HUES6 (cell line): Measurements from ENCODE around the gene UGT1A10.
"Not testable (repeated sequence)": the region's sequence is repeated elsewhere in the genome, so short reads cannot be mapped to it uniquely, and the experiment has no call there.

Source experiments
- H3K27ac ChIP-seq: 2 replicates; pipeline ENCODE4 v1.7.0; 2013; ENCODE audit warnings: low read depth, mild to moderate bottlenecking, low read length, inconsistent platforms
- H3K27me3 ChIP-seq: 2 replicates; pipeline ENCODE4 v1.6.1; 2013; ENCODE audit warnings: low read length; ENCODE audit not compliant: control insufficient read depth, insufficient read depth
- H3K36me3 ChIP-seq: 2 replicates; pipeline ENCODE4 v1.6.1; 2013; ENCODE audit warnings: low read length; ENCODE audit not compliant: control insufficient read depth, insufficient read depth
- H3K4me1 ChIP-seq: 2 replicates; pipeline ENCODE4 v1.6.1; 2013; ENCODE audit warnings: low read length; ENCODE audit not compliant: control insufficient read depth, insufficient read depth
- H3K4me3 ChIP-seq: 2 replicates; pipeline ENCODE4 v1.5.1; 2013; ENCODE audit warnings: low read depth, low read length
- H3K9ac ChIP-seq: one replicate; pipeline ENCODE4 v1.6.1; 2013; ENCODE audit warnings: mild to moderate bottlenecking, low read length
- H3K9me3 ChIP-seq: 2 replicates; pipeline ENCODE4 v1.6.1; 2013; ENCODE audit warnings: low read depth, low read length; ENCODE audit not compliant: control insufficient read depth, insufficient read depth

Gene UGT1A10

DNA sequence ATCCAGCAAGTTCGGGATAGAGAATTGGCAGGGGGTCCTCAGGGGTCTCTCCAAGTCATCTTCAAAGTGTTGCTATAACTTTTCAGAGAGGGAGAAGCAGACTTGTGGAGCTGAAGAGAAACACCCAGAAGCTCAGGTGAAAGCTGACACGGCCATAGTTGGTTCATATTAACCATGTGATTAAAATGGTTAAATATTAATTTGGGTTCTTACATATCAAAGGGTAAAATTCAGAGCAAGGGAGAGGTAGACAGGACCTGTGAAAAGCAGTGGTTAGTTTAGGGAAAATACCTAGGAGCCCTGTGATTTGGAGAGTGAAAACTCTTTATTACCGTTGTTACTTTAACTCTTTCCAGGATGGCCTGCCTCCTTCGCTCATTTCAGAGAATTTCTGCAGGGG lies 56.4 kb downstream of the UGT1A10 start, which contains the start of gene UGT1A6:
Gene UGT1A6, plus strand, starts transcription at position 243 of the 400 bp plus-strand sequence. Its CDS starts 115 bp downstream, at position 358.
- H3K4me3 ChIP-seq, result no peak within 1 kb of the TSS
- H3K27me3 ChIP-seq, result no peaks in the 10 kb centered on the region
- H3K9me3 ChIP-seq, result no peaks in the 10 kb centered on the region
- H3K9ac ChIP-seq, result no peak within 1 kb of the TSS
- H3K36me3 ChIP-seq, result no peaks in the 10 kb centered on the region
- no peak within 1 kb of the TSS for H3K27ac ChIP-seq
- peaks cover 12% of the 10 kb centered on the region for H3K4me1 ChIP-seq

DNA sequence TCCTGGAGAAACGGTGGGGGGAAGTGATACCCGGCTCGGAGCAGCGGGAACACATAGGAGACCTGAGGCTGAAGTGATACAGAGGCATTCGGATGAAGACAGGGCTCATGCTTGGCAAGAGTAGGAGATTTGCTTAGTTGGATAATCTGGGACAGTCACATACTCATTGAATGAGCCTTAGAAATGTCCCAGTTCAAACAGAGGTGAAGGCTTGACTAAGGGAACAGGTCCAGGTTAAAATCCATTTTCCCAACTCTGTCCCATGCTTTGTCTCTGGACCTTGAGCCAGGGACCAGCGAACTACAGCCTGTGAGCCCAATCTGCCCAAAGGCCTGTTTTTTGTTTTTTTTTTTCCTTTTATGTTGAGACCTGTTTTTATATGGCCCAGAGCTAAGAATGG lies 57.7 kb downstream of the UGT1A10 start:
- Histone ChIP-seq H3K9me3 (no peaks in the 10 kb centered on the region), H3K36me3 (no peaks in the 10 kb centered on the region), H3K4me1 (peaks cover 12% of the 10 kb centered on the region), H3K4me3 (no peak overlapping the region), H3K27me3 (no peaks in the 10 kb centered on the region), H3K27ac (no peak overlapping the region), H3K9ac (no peak overlapping the region)

DNA sequence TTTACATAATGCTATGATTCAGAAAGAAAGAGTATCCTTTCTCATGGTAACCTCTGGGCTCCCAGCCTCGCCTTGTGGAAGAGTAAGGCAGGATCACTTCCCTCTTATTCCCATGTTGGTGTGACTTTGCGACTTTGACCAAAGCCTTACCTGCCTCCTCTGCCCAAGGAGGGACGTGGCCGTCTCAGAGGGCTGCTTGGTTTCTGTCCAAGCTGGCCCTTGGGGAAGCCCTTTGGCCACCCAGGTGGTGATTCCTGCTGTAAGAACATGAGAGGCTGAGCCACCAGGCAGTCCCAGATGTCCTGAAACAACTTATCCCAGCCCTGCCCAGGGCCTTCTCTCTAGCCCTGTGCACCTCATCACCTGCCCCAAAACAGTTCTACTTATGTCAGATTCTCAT lies 62.5 kb downstream of the UGT1A10 start:
- Histone ChIP-seq H3K4me1 (peaks cover 11% of the 10 kb centered on the region), H3K9me3 (no peaks in the 10 kb centered on the region), H3K4me3 (no peak overlapping the region), H3K36me3 (no peaks in the 10 kb centered on the region), H3K27me3 (no peaks in the 10 kb centered on the region), H3K9ac (no peak overlapping the region), H3K27ac (no peak overlapping the region)

DNA sequence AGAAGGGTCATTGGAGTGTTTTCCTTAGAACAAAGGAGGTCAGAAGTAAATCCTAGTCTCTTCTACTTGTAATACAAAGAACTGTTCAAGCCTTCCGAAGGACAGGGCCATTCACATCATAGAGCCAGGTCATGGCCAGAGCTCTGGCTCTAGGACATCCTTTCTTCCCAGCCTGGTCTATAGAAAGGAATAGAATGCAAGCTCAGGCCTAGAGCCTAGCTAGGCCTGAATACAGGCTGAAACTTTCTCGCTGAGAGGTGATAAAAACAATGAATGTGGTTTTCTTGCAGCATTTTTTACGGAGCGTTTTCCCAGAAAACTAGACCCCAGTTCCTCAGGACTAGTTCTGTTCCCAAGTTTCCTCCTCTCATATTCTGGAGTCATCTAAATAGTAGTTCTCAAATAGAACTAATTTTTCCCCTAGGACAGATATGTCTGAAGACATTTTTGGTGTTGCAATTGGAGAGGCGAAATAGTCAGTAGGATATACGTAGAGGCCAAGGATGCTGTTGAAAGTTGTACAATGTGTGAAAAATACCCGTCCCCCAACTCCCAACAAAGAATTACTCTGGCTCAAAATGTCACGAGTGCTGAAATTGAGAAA lies 63.3 kb downstream of the UGT1A10 start:
- no peak overlapping the region for H3K4me3 ChIP-seq
- no peaks in the 10 kb centered on the region for H3K27me3 ChIP-seq
- peak overlapping the region; percentile 65 for H3K27ac ChIP-seq
- no peaks in the 10 kb centered on the region for H3K36me3 ChIP-seq
- no peak overlapping the region for H3K9ac ChIP-seq
- H3K9me3 ChIP-seq, result no peaks in the 10 kb centered on the region
- H3K4me1 ChIP-seq, result peaks cover 11% of the 10 kb centered on the region

DNA sequence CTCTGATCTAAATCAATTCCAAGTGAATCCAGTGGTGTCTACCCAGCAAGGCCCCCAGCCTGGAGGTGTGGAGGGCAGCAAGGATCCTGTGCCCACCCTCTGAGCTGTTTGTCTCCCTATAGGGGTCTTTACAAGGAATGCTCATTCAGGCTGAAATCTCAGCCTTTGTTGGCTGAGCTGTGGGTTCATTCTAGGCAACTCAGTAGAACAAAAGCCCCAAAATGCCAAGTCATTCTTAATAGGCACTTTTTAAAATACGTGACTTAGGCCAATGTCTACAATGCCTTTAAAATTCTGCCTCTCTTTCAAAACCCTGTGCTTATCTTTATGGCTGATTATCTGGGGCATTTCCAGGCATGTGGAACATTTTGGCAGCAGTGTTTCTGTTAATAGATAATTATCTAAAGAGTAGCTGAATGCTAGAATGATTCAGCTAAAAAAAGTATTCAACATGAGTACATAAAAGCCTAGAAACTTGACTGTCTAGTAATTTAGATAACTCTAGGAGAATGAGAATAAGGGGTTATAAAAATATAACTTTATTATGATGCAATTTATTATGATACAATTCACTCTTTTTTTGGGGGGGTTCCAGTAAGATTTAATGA lies 63.9 kb downstream of the UGT1A10 start:
- Histone ChIP-seq H3K9me3 (no peaks in the 10 kb centered on the region), H3K4me1 (peaks cover 11% of the 10 kb centered on the region), H3K9ac (no peak overlapping the region), H3K4me3 (no peak overlapping the region), H3K36me3 (no peaks in the 10 kb centered on the region), H3K27me3 (no peaks in the 10 kb centered on the region), H3K27ac (peak overlapping the region; percentile 65)

DNA sequence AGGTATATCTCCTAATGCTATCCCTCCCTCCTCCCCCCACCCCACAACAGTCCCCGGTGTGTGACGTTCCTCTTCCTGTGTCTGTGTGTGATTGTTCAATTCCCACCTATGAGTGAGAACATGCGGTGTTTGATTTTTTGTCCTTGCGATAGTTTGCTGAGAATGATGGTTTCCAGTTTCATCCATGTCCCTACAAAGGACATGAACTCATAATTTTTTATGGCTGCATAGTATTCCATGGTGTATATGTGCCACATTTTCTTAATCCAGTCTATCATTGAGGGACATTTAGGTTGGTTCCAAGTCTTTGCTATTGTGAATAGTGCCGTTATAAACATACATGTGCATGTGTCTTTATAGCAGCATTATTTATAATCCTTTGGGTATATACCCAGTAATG lies 64.6 kb downstream of the UGT1A10 start:
- H3K27ac ChIP-seq, result not testable (repeated sequence)

DNA sequence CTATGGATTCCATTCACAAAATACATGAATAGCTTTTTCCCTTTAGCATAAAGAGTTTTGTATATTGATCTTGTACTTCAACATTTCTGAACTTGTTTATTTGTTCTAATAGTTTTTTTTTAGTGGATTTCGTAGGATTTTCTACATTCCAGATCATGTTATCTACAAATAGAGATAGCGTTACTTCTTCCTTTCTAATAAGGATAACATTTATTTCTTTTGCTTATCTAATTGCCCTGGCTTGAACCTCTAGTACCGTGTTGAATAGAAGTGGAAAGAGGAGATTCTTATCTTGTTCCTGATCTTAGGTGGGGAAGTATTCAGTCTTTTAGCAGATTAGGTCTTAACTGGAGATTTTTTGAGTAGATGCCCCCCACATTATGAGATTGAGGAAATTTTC lies 66.0 kb downstream of the UGT1A10 start:
- Histone ChIP-seq H3K4me3 (no peak overlapping the region), H3K4me1 (peaks cover 11% of the 10 kb centered on the region), H3K27me3 (no peaks in the 10 kb centered on the region), H3K9ac (no peak overlapping the region), H3K27ac (no peak overlapping the region), H3K36me3 (no peaks in the 10 kb centered on the region), H3K9me3 (no peaks in the 10 kb centered on the region)

More for the DNA sequence above, 64.6 kb downstream of the UGT1A10 start:
- not testable (repeated sequence) for H3K9me3 ChIP-seq, H3K27me3 ChIP-seq, H3K9ac ChIP-seq, H3K4me3 ChIP-seq, H3K36me3 ChIP-seq
- H3K4me1 ChIP-seq, result peaks cover 11% of the 10 kb centered on the region

DNA sequence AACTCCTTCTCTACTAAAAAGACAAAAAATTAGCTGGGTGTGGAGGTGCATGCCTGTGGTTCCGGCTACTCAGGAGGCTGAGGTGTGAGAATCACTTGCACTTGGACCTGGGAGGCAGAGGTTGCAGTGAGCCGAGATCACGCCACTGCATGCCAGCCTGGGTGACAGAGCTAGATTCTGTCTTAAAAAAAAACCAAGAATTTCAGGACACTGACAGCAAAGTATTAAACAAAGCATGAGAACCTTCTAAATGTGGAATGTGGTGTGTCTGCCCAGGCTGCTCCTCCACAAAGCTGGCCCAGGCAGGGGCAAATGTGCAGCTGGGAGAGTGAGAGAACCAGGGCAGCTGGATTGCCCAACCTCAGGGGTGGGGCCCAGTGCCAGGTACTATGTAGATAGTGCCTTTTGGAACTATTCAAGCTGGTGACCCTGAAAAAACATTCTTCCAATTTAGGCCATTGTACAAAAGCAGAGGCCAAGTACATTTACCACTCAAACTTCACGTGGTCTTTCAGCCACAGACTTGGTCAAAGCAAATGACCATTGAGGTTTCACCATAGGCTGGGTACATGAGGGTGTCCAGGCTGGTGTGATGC lies 69.8 kb downstream of the UGT1A10 start:
- H3K36me3 ChIP-seq, result no peaks in the 10 kb centered on the region
- H3K4me1 ChIP-seq, result peaks cover under 1% of the 10 kb centered on the region; the same call in 1 of the 2 replicates
- H3K4me3 ChIP-seq, result no peak overlapping the region
- no peak overlapping the region for H3K9ac ChIP-seq
- H3K27me3 ChIP-seq, result no peaks in the 10 kb centered on the region
- H3K9me3 ChIP-seq, result no peaks in the 10 kb centered on the region
- H3K27ac ChIP-seq, result no peak overlapping the region

DNA sequence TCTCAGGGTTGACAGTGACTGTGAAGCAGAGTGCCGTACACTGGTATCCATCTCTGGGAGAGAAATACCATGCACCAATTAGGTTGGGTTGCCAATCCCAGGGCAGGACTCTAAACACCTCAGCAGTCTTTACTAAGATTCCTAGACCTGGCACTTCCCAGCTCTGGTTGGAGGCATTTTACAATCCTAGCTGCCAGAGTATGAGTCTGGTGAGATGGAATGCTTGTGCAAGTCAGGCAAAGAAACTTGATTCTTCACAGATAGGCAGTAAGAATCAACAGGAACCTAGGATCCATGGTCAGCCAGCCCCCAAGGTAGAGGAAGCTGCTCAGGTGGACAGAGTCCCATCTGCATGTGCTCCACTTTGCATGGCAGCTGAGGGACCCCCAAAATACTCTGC lies 70.5 kb downstream of the UGT1A10 start:
- Histone ChIP-seq H3K4me3 (no peak overlapping the region), H3K9me3 (no peaks in the 10 kb centered on the region), H3K9ac (no peak overlapping the region), H3K4me1 (peaks cover 3% of the 10 kb centered on the region; the same call in 1 of the 2 replicates), H3K27ac (no peak overlapping the region), H3K27me3 (no peaks in the 10 kb centered on the region), H3K36me3 (no peaks in the 10 kb centered on the region)

DNA sequence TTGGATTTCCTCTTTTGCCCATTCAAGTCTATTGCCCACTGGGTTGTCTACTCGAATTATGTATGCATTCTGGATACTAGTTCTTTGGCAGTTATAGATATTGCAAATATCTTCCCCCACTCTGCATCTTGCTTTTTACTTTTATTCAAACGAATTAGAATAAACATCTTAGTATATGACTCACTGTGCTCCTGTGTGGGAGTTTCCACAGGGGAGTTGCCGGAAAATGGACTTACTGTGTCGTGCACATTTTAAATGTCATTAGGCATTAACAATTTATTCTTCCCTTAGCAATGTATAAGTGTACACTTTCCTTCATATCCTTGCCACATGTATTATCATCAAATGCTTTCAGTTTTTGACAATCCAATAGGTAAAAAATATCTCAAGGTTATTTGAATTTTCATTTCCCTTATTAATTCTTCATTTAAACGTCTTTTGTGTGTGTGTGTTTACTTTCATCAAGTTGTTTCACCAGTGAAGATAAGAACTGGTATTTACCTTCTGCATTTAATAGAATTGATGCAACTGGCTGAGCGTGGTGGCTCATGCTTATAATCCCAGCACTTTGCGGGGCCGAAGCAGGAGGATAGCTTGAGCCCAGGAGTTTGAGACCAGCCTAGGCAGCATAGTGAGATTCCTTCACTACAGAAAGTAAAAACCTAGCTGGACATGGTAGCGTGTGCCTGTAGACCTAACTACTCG lies 71.8 kb downstream of the UGT1A10 start:
- no peak overlapping the region for H3K9ac ChIP-seq
- H3K27ac ChIP-seq, result no peak overlapping the region
- H3K36me3 ChIP-seq, result no peaks in the 10 kb centered on the region
- H3K4me3 ChIP-seq, result no peak overlapping the region
- H3K9me3 ChIP-seq, result no peaks in the 10 kb centered on the region
- peaks cover 3% of the 10 kb centered on the region; the same call in 1 of the 2 replicates for H3K4me1 ChIP-seq
- no peaks in the 10 kb centered on the region for H3K27me3 ChIP-seq

DNA sequence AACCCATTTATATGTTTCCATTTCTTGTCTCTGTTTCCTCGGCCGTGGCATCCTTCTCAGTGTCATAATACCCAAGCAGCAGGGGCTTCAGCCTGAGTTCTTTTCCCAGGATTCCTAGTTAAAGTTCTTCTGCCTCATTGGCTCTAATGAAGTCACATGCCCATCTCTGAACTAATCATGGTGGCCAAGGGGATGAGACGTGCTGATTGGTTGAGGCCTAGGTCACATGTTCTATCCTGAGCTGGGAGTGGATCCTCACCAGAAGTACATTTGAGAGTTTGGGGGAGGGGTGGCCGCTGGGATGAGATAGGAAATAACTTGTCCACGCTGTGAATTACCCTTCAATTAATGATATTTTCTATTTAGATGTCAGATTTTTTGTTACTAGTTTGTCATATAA lies 72.7 kb downstream of the UGT1A10 start:
- Histone ChIP-seq H3K4me1 (peaks cover 3% of the 10 kb centered on the region; the same call in 1 of the 2 replicates), H3K27me3 (no peaks in the 10 kb centered on the region), H3K9ac (no peak overlapping the region)

More for the DNA sequence above, 72.7 kb downstream of the UGT1A10 start:
- H3K36me3 ChIP-seq, result no peaks in the 10 kb centered on the region
- H3K4me3 ChIP-seq, result no peak overlapping the region
- no peaks in the 10 kb centered on the region for H3K9me3 ChIP-seq
- no peak overlapping the region for H3K27ac ChIP-seq
